ENCODE measurements around the gene SEMA3F.

GRCh38 chr3:50124800-50125178 lies 30.3 kb upstream of the SEMA3F start:
- no peak for TF ChIP-seq TARDBP (IDR thresholded peaks at IDR 0.05)
- TF ChIP-seq NFRKB (IDR thresholded peaks at IDR 0.05): no peak
- no peak for TF ChIP-seq FOXM1 (IDR thresholded peaks at IDR 0.05; ENCODE audit: borderline replicate concordance)
- TF ChIP-seq CTBP1 (IDR thresholded peaks at IDR 0.05; ENCODE audit: borderline replicate concordance): no peak
- no peak for TF ChIP-seq ARNT (IDR thresholded peaks at IDR 0.05)
- no peak for TF ChIP-seq FOXK2 (IDR thresholded peaks at IDR 0.05)
- TF ChIP-seq SP1 (IDR thresholded peaks at IDR 0.05): no peak
- TF ChIP-seq, protein P1, sequence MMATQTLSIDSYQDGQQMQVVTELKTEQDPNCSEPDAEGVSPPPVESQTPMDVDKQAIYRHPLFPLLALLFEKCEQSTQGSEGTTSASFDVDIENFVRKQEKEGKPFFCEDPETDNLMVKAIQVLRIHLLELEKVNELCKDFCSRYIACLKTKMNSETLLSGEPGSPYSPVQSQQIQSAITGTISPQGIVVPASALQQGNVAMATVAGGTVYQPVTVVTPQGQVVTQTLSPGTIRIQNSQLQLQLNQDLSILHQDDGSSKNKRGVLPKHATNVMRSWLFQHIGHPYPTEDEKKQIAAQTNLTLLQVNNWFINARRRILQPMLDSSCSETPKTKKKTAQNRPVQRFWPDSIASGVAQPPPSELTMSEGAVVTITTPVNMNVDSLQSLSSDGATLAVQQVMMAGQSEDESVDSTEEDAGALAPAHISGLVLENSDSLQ (IDR thresholded peaks at IDR 0.05): no peak
- no peak for TF ChIP-seq L3MBTL2 (conservative IDR thresholded peaks at IDR 0.05)
- TF ChIP-seq BHLHE40 (IDR thresholded peaks at IDR 0.05; ENCODE audit: borderline replicate concordance): no peak
- TF ChIP-seq ELF4 (IDR thresholded peaks at IDR 0.05): no peak
- no peak for TF ChIP-seq HDGF (IDR thresholded peaks at IDR 0.05; ENCODE audit: borderline replicate concordance)
- no peak for TF ChIP-seq FOXA1 (IDR thresholded peaks at IDR 0.05)
- no peak for TF ChIP-seq SUZ12 (IDR thresholded peaks at IDR 0.05)

Measured in HEK293T (cell line).